CD8-positive, alpha-beta memory T cell (primary cell): ENCODE results near the gene TTC21A. TPM values are rescaled to one million over a fixed set of nuclear protein-coding genes. Genes with fewer than 3 reads are reported as not detected.

ENCODE experiments used
- CTCF ChIA-PET: fragments of 350-600 bp; sonication (Branson Sonifier 250); formaldehyde crosslinking; loops from one replicate; lab custom pipeline; 2021; ENCODE audit warnings: antibody characterized with exemption; lab: Charles Lee
- POLR2A ChIA-PET: fragments of 350-600 bp; sonication (Branson Sonifier 250); formaldehyde crosslinking; loops from one replicate; lab custom pipeline; 2021; ENCODE audit warnings: antibody characterized with exemption; lab: Charles Lee
- DNase-seq, 5 donors: peaks; one replicate each; pipeline versions ENCODE4 v3.0.0 to v3.0.0-alpha.2; 2020 to 2022; ENCODE audit warnings: mixed read lengths in 1 of 5
- H3K27ac ChIP-seq: one replicate; pipeline ENCODE4 v1.7.0; 2013; ENCODE audit warnings: low read depth, mild to moderate bottlenecking, low read length, moderate library complexity
- H3K27me3 ChIP-seq: 2 replicates; pipeline ENCODE4 v1.7.0; 2013; ENCODE audit warnings: low read length, mild to moderate bottlenecking; ENCODE audit not compliant: insufficient read depth, poor library complexity, severe bottlenecking
- H3K36me3 ChIP-seq: 2 replicates; pipeline ENCODE4 v1.7.0; 2013; ENCODE audit warnings: mild to moderate bottlenecking, low read length, moderate library complexity; ENCODE audit not compliant: insufficient read depth
- H3K4me1 ChIP-seq: 2 replicates; pipeline ENCODE4 v1.7.0; 2013; ENCODE audit warnings: mild to moderate bottlenecking, low read length, moderate library complexity; ENCODE audit not compliant: insufficient read depth
- H3K4me3 ChIP-seq: 2 replicates; pipeline ENCODE4 v1.7.0; 2013; ENCODE audit warnings: mild to moderate bottlenecking, low read length
- H3K9me3 ChIP-seq: 2 replicates; pipeline ENCODE4 v1.7.0; 2013; ENCODE audit warnings: mild to moderate bottlenecking, low read length
- H3K27ac Mint-ChIP-seq, 8 donors: one replicate each; pipeline ENCODE4 v1.8.0; 2020 to 2021; ENCODE audit warnings: mixed read lengths in 8 of 8, mild to moderate bottlenecking in 6 of 8, inconsistent platforms in 3 of 8, moderate library complexity in 3 of 8
- H3K27me3 Mint-ChIP-seq, 2 donors: one replicate each; pipeline ENCODE4 v1.8.0; 2020 to 2021; ENCODE audit warnings: mixed read lengths in 2 of 2, mild to moderate bottlenecking in 1 of 2, moderate library complexity in 1 of 2
- H3K36me3 Mint-ChIP-seq, 3 donors: one replicate each; pipeline ENCODE4 v1.8.0; 2020 to 2021; ENCODE audit warnings: mixed read lengths in 3 of 3, inconsistent platforms in 1 of 3, mild to moderate bottlenecking in 1 of 3
- H3K4me1 Mint-ChIP-seq, 3 donors: one replicate each; pipeline ENCODE4 v1.8.0; 2020 to 2021; ENCODE audit warnings: mixed read lengths in 3 of 3, inconsistent platforms in 1 of 3, mild to moderate bottlenecking in 1 of 3
- H3K4me3 Mint-ChIP-seq, 7 donors: one replicate each; pipeline ENCODE4 v1.8.0; 2020 to 2021; ENCODE audit warnings: mixed read lengths in 7 of 7, mild to moderate bottlenecking in 6 of 7, moderate library complexity in 4 of 7, inconsistent platforms in 2 of 7
- H3K9me3 Mint-ChIP-seq, 5 donors: one replicate each; pipeline ENCODE4 v1.8.0; 2020 to 2022; ENCODE audit warnings: mixed read lengths in 5 of 5, mild to moderate bottlenecking in 3 of 5, moderate library complexity in 2 of 5, inconsistent platforms in 1 of 5
- polyA plus RNA-seq: library from polyadenylated mRNA; unstranded; fragments of 300-500 nt; fragmentation: Illumina TruSeq; gene quantifications from one replicate; pipeline ENCODE4 v1.2.3, GENCODE V29; 2021
- total RNA-seq, 2 experiments: library from RNA; stranded (reverse); gene quantifications; one replicate each; pipeline ENCODE4 v1.2.3, GENCODE V29; 2021

The TTC21A gene
- total and polyA plus RNA-seq, 3 experiments from 2014 or later, result 0.67 to 1.1 (median 0.80) TPM

DNA sequence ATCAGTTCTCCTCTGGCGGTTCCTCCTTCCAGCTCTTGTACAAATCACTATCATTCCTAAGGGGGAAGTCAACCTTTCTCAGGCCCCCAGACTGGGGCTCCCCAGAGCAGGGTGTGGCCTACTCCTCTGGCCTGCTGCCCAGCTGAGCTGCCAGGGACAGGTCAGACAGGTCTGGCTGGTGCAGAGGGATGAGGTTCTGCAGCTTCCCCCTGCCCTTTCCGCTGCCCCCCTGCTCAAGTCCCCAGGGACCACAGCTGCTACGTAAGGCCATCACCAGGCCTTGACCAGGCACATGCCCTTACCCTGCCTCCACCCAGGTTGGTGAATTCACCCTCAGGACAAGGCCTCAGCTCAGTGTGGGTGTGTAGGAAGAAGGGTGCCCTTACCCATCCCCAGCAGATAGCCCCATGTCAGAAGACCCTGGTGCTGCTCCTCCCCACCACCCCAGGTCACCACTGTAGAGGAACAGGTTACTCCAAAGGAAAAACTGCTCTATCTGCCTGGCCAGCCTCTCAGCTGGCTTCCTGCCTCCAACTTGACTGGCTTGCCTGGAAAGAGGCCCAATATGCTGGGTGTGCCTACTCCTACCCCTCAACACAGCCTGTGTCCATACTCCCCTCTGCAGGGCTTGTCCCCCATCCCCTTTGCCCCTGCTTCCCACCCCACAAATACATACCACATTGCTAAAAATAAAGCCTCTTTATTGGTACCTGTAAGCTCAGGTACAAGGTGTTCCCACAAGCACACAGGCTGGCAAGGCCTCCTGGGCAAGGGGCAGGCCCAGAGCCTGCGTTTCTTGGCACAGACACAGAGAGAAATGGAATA lies 33.9 kb downstream of the TTC21A start:
- peaks cover 9 to 61% (median 11%) of the 10 kb centered on the region in 3 donors for H3K36me3 Mint-ChIP-seq
- ChIA-PET POLR2A (no interaction called here), CTCF (interaction anchor here (1.7 kb wide), 1 partner anchor 150 kb away, joined by 3 read pairs; no protein-coding TSS in a partner anchor)
- Histone ChIP-seq H3K27ac (no peak overlapping the region), H3K9me3 (no peaks in the 10 kb centered on the region), H3K4me1 (peaks cover 1% of the 10 kb centered on the region), H3K27me3 (no peaks in the 10 kb centered on the region), H3K4me3 (no peak overlapping the region), H3K36me3 (peaks cover 26% of the 10 kb centered on the region)
- DNase-seq, result peak in 1 of 5 donors; percentile 48
- H3K4me1 Mint-ChIP-seq, result peaks cover 13 to 21% (median 15%) of the 10 kb centered on the region in 3 donors
- H3K9me3 Mint-ChIP-seq, result peaks cover 0 to 3% (median 0%) of the 10 kb centered on the region in 5 donors
- H3K27me3 Mint-ChIP-seq, result peaks cover 0 to 4% of the 10 kb centered on the region in 2 donors
- H3K4me3 Mint-ChIP-seq, result peak overlapping the region in 2 of 7 donors; percentile 19 to 40
- H3K27ac Mint-ChIP-seq, result peak overlapping the region in 4 of 8 donors; percentile 51 to 99 (median 75)

DNA sequence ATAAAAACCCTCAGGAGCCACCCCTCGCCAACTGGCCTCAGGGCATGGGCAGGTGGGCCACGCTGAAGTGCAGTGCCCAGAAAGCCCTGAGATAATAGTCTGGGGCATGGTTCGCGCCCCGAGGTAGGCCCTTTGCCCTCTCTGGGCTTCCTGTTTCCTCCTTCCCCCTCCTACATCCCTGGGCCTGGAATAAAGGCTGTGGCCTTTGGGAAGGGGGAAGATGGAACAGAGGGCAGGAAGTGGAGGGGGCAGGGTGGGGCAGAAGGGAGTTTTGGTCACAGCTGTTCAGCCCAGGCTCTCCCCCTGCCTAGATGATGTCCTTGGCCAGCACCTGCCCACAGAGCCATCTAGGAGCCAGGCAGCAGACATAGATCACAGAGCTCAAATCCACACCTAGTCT lies 34.6 kb downstream of the TTC21A start:
- Mint-ChIP-seq H3K27me3 (peaks cover 0 to 7% of the 10 kb centered on the region in 2 donors), H3K4me1 (peaks cover 20 to 28% (median 22%) of the 10 kb centered on the region in 3 donors), H3K9me3 (peaks cover 0 to 3% (median 0%) of the 10 kb centered on the region in 5 donors), H3K36me3 (peaks cover 9 to 67% (median 13%) of the 10 kb centered on the region in 3 donors), H3K27ac (peak overlapping the region in 4 of 8 donors; percentile 22 to 99 (median 72)), H3K4me3 (peak overlapping the region in 2 of 7 donors; percentile 19 to 40)
- ChIA-PET CTCF (interaction anchor here (0.6 to 1.7 kb wide), 2 partner anchors 146 to 149 kb away, joined by 3 read pairs; no protein-coding TSS in a partner anchor), POLR2A (no interaction called here)
- Histone ChIP-seq H3K27ac (no peak overlapping the region), H3K9me3 (no peaks in the 10 kb centered on the region), H3K27me3 (no peaks in the 10 kb centered on the region), H3K36me3 (peaks cover 29% of the 10 kb centered on the region), H3K4me3 (no peak overlapping the region), H3K4me1 (peaks cover 8% of the 10 kb centered on the region)
- peak in 1 of 5 donors; percentile 46 for DNase-seq

DNA sequence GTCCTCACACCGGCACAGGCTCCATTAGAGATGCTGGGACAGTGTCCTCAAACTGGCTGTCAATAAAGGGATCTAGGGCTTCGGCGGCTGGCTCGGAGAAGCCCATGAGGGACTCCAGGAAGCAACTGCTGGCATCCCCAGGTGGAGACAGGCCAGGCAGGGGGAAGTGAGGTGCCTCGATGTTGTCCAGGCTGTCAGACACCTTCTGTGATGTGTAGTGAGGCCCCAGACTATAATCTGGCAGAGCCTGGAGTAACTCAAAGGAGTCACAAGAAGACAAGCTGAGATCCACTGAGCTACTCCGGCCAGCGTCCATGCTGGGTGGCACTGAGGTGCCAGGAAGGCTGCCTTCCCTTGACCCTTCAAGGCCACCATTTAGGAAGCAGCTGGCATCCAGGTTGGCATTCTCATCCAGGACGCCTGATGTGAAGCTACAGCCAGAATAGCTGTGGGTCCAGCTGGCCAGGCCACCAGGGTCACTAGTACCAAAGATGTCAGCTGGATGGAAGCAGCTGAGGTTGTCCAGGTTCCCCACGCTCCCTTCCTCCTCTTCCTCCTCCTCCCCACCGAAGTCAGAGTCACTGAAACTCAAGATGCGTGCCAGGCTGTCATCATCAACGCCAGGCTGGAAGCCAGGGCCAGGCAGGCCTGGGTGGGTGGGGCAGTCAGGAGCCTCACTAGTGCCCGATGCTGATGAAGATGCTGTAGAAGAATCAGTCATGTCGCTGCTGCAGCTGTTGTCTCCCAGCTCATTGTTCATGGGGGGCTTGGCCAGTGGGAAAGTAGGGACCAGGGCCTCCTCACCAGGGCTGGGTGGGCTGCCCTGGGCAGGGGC lies 35.8 kb downstream of the TTC21A start:
- CTCF ChIA-PET, result interaction anchor here (1.6 to 1.7 kb wide), 2 partner anchors 12 to 17 kb away, joined by 4 to 5 read pairs; no protein-coding TSS in a partner anchor
- H3K36me3 Mint-ChIP-seq, result peaks cover 9 to 78% (median 13%) of the 10 kb centered on the region in 3 donors
- H3K36me3 ChIP-seq, result peaks cover 29% of the 10 kb centered on the region

DNA sequence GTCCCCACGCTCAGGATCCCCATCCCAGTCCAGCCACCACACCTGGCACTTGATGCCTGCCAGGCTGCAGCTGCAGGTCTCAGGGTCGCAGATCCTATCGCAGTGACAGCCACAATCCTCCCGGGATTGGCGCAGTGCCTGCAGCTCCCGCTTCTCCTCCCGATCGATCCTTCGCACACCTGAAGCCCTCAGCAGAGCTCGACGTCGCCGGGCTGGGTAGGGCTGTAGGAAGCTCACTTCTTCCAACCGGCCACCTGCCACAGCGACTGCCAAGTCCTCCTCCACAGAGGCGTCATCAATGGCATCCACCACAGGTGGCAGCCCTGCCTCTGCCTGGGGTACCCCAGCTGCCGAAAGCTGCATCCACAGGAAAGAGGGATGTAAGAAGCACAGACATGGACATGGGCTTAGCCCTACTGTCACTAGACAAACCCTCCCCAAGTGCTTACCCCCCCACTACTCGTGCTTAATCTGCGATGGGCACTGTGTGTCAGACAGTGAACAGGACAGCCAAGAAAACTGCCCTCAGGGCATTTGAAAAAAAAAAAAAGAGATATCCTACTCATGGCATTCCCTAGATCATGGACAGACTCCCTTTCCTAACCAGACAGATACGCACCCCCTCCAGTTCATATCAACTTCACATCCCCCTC lies 36.7 kb downstream of the TTC21A start:
- no peak for DNase-seq
- peak overlapping the region in 3 of 7 donors; percentile 44 to 79 (median 64) for H3K4me3 Mint-ChIP-seq
- peaks cover 29% of the 10 kb centered on the region for H3K36me3 ChIP-seq
- H3K27me3 ChIP-seq, result no peaks in the 10 kb centered on the region
- POLR2A ChIA-PET, result interaction anchor here (0.6 kb wide), 1 partner anchor 272 kb away, joined by 3 read pairs; no protein-coding TSS in a partner anchor
- peaks cover 41 to 49% (median 43%) of the 10 kb centered on the region in 3 donors for H3K4me1 Mint-ChIP-seq
- H3K4me1 ChIP-seq, result peaks cover 29% of the 10 kb centered on the region
- H3K9me3 ChIP-seq, result no peaks in the 10 kb centered on the region
- peaks cover 0 to 10% of the 10 kb centered on the region in 2 donors for H3K27me3 Mint-ChIP-seq
- CTCF ChIA-PET, result interaction anchor here (1.6 to 1.7 kb wide), 2 partner anchors 13 to 18 kb away, joined by 4 to 5 read pairs; no protein-coding TSS in a partner anchor
- no peak overlapping the region for H3K4me3 ChIP-seq
- H3K27ac Mint-ChIP-seq, result peak overlapping the region in 6 of 8 donors; percentile 7 to 99 (median 66)
- H3K9me3 Mint-ChIP-seq, result peaks cover 0 to 3% (median 0%) of the 10 kb centered on the region in 5 donors
- H3K36me3 Mint-ChIP-seq, result peaks cover 9 to 86% (median 13%) of the 10 kb centered on the region in 3 donors
- H3K27ac ChIP-seq, result no peak overlapping the region

More for the DNA sequence above, 35.8 kb downstream of the TTC21A start:
- no peak overlapping the region for H3K27ac ChIP-seq
- no peaks in the 10 kb centered on the region for H3K9me3 ChIP-seq
- peak overlapping the region in 5 of 8 donors; percentile 19 to 99 (median 39) for H3K27ac Mint-ChIP-seq
- peak in 1 of 5 donors; percentile 44 for DNase-seq
- H3K27me3 Mint-ChIP-seq, result peaks cover 0 to 9% of the 10 kb centered on the region in 2 donors
- H3K4me3 ChIP-seq, result no peak overlapping the region
- H3K9me3 Mint-ChIP-seq, result peaks cover 0 to 3% (median 0%) of the 10 kb centered on the region in 5 donors
- H3K4me1 Mint-ChIP-seq, result peaks cover 32 to 40% (median 34%) of the 10 kb centered on the region in 3 donors
- H3K27me3 ChIP-seq, result no peaks in the 10 kb centered on the region
- POLR2A ChIA-PET, result no interaction called here
- peak overlapping the region in 2 of 7 donors; percentile 15 to 21 for H3K4me3 Mint-ChIP-seq
- H3K4me1 ChIP-seq, result peaks cover 20% of the 10 kb centered on the region

DNA sequence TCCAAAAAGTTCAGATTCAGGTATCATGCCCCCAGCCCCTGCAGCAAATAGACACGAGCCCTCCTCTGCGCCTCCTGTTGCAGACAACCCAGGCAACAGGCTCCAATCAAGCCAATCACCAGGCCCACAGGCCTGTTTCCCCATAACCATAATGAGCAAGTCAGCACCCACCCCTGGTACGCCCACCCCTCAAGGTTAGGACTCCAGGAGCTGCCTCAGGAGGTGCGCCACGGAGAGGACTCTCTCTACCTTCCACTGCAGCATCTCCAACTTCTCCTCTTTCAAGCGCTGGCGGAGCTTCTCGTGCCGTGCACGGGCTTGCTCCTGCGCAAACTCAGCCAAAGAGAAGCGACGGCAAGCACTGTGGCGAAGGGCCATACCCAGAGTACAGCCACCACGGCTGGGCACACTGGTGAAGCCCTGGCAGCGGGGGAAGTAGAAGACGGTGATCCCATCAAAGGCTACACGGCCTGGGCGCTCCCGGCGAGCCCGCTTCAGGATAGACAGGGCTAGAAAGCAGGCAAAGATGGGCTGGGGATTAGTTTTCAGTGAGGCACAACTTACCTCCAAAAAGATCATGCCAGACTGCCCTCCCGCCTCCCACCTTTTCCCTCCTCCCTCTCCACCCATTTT lies 37.4 kb downstream of the TTC21A start:
- POLR2A ChIA-PET, result interaction anchor here (0.6 kb wide), 1 partner anchor 272 kb away, joined by 3 read pairs; no protein-coding TSS in a partner anchor
- CTCF ChIA-PET, result interaction anchor here (1.0 to 2.0 kb wide), 3 partner anchors 14 to 143 kb away, joined by 3 to 6 read pairs (median 5); no protein-coding TSS in a partner anchor

DNA sequence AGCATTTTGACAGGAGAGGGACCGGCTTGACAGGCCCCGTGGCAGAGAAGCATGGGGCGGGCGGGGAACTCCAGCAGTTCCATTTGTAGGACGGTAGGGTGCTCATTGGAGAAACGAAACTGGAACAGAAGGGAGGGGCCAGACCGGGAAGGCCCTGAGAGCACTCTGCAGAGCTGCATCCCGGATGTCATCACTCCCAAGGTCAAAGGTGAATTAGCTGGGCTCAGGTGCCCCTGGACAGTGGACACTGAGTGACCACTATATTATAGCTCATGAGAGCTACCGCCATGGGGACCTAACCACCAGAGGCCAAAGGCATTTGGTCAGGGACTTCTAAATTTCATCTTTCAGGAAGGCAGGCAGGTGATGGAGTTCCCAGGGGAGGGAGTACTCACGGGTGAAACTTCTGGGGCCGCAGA lies 38.6 kb downstream of the TTC21A start:
- H3K9me3 Mint-ChIP-seq, result peaks cover 0 to 3% (median 0%) of the 10 kb centered on the region in 5 donors
- DNase-seq, result no peak
- ChIA-PET POLR2A (no interaction called here), CTCF (interaction anchor here (1.0 to 2.0 kb wide), 3 partner anchors 49 to 146 kb away, joined by 3 to 6 read pairs (median 6); no protein-coding TSS in a partner anchor)
- Histone ChIP-seq H3K27me3 (no peaks in the 10 kb centered on the region), H3K4me1 (peaks cover 48% of the 10 kb centered on the region), H3K4me3 (no peak overlapping the region), H3K27ac (no peak overlapping the region), H3K36me3 (peaks cover 29% of the 10 kb centered on the region), H3K9me3 (no peaks in the 10 kb centered on the region)
- H3K27ac Mint-ChIP-seq, result peak overlapping the region in 7 of 8 donors; percentile 3 to 100 (median 81)
- H3K27me3 Mint-ChIP-seq, result peaks cover 0 to 10% of the 10 kb centered on the region in 2 donors
- peaks cover 9 to 85% (median 13%) of the 10 kb centered on the region in 3 donors for H3K36me3 Mint-ChIP-seq
- peak overlapping the region in 6 of 7 donors; percentile 25 to 99 (median 44) for H3K4me3 Mint-ChIP-seq
- peaks cover 60 to 68% (median 62%) of the 10 kb centered on the region in 3 donors for H3K4me1 Mint-ChIP-seq

More for the DNA sequence above, 37.4 kb downstream of the TTC21A start:
- peaks cover 48 to 56% (median 50%) of the 10 kb centered on the region in 3 donors for H3K4me1 Mint-ChIP-seq
- Histone ChIP-seq H3K4me3 (no peak overlapping the region), H3K27ac (no peak overlapping the region), H3K4me1 (peaks cover 36% of the 10 kb centered on the region), H3K27me3 (no peaks in the 10 kb centered on the region), H3K36me3 (peaks cover 29% of the 10 kb centered on the region), H3K9me3 (no peaks in the 10 kb centered on the region)
- H3K27me3 Mint-ChIP-seq, result peaks cover 0 to 10% of the 10 kb centered on the region in 2 donors
- peaks cover 9 to 87% (median 13%) of the 10 kb centered on the region in 3 donors for H3K36me3 Mint-ChIP-seq
- peak overlapping the region in 3 of 7 donors; percentile 34 to 64 (median 44) for H3K4me3 Mint-ChIP-seq
- H3K9me3 Mint-ChIP-seq, result peaks cover 0 to 3% (median 0%) of the 10 kb centered on the region in 5 donors
- H3K27ac Mint-ChIP-seq, result peak overlapping the region in 6 of 8 donors; percentile 7 to 99 (median 66)
- no peak for DNase-seq
